Natural killer cell treated with Interleukin-12 subunit alpha and Interleukin-12 subunit beta and Interleukin-15 and Interleukin-18, amount 100 ng/mL, for 72 hours (primary cell): ENCODE measurements around the gene CACNA1I. TPM values are rescaled to one million over a fixed set of nuclear protein-coding genes. Genes with fewer than 3 reads are reported as not detected.

Source experiments
- ATAC-seq, 2 donors: fragments of 150-1000 bp; cut with Tn5 transposase in 1 of 2; sonication (Bioruptor Pico), chemical (Tn5 transposase) in 1 of 2; 2 replicates each; pipeline ENCODE4 v1.10.0; 2021
- DNase-seq: peaks from one replicate; pipeline ENCODE4 v3.0.0; 2022; ENCODE audit warnings: low spot score
- H3K27ac Mint-ChIP-seq, 2 donors: 1 replicate in 1 of 2; 2 replicates in 1 of 2; pipeline ENCODE4 v1.8.0; 2022; ENCODE audit warnings: mixed read lengths in 2 of 2, mild to moderate bottlenecking in 1 of 2, moderate library complexity in 1 of 2
- H3K27me3 Mint-ChIP-seq, 2 donors: 1 replicate in 1 of 2; 2 replicates in 1 of 2; pipeline ENCODE4 v1.8.0; 2022; ENCODE audit warnings: mixed read lengths in 2 of 2
- H3K36me3 Mint-ChIP-seq: one replicate; pipeline ENCODE4 v1.8.0; 2022; ENCODE audit warnings: mixed read lengths
- H3K4me1 Mint-ChIP-seq, 2 donors: 1 replicate in 1 of 2; 2 replicates in 1 of 2; pipeline ENCODE4 v1.8.0; 2022; ENCODE audit warnings: low read depth in 2 of 2, mixed read lengths in 2 of 2, mild to moderate bottlenecking in 1 of 2
- H3K4me3 Mint-ChIP-seq: one replicate; pipeline ENCODE4 v1.8.0; 2022; ENCODE audit warnings: mixed read lengths
- H3K9me3 Mint-ChIP-seq: 2 replicates; pipeline ENCODE4 v1.8.0; 2022; ENCODE audit warnings: mixed read lengths
- total RNA-seq, 2 donors: library from RNA; stranded (reverse); gene quantifications; one replicate each; pipeline ENCODE4 v1.2.3, GENCODE V29; 2022

Gene CACNA1I
- total RNA-seq, 2 donors from 2014 or later, result 0.17 TPM; not detected in 1

DNA sequence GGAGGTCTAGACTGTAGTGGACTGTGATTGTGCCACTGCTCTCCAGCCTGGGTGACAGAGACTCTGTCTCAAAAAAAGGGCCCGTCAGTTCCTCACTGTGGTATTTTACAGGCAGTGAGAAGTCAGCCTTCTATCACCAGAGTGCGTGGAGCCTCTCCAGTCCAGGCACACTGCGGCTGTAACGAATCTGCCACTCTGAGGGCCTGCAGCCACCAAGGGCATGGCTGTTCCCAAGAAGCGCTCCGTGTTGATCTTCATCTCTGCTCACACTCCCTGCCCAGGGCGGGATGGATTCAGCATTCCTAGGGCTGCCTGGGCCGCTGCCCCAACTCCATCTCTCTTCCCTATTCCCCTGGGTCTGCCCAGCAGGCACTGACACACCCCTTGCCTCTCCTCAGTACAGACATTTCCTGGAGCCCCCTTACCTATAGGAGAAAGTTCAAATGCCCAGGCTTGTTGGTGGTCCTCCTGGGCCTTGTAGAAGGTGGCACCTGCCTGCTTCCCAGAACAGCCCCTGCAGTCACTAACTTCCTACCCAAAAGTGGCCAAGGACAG is 148.4 kb downstream of the CACNA1I start:
- no peak for DNase-seq

DNA sequence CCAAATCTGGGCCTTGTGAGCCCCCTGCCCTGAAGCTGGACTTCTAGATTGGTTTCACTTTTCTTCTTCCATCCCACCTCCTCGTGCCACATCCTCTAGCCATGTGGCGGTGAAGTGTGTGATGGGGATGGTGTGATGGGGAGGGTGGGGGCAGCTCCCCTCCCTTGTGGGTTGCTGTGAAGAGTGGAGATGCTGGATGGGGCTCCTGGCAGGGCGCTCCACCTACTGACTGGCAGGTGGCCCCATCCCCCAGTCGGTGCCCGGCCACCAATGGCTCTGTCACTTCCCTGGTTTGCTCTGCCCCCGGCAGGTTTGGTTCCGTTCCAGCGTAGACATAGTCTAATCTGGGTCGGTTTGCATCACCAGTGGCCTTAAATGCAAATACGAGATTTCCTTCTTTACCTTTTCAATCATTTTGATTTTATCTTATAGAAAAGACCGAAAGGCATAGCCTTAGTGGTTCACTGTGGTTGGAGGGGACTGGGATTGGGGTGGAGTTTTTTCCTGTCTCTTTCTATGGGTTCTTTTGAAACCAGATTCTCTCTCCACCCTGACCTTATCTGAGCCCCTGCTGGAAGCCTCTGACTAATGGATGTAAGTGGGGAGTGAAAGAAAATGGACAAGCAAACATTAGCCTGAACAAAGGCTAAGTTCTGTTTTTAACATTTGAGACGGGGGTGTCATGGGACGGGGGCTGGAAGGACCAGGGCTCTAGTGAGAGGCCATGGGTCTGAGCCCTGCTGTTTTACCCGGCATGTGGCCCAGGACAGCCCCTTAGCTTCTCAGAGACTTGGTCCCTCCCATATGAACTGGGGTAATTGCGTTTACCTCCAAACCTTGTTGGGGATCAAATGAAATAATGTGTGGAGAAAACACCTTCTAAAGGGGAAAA is 149.3 kb downstream of the CACNA1I start:
- Mint-ChIP-seq H3K27ac (peak overlapping the region in 1 of 2 donors; percentile 47), H3K27me3 (peaks cover 0 to 2% of the 10 kb centered on the region in 2 donors), H3K36me3 (no peaks in the 10 kb centered on the region), H3K4me1 (peaks cover 9 to 13% of the 10 kb centered on the region in 2 donors), H3K9me3 (no peaks in the 10 kb centered on the region), H3K4me3 (no peak overlapping the region)
- ATAC-seq (peak; percentile 14 to 53), DNase-seq (peak; percentile 51)

More for the DNA sequence above, 148.4 kb downstream of the CACNA1I start:
- ATAC-seq, result no peak
- H3K27me3 Mint-ChIP-seq, result no peaks in the 10 kb centered on the region
- H3K9me3 Mint-ChIP-seq, result no peaks in the 10 kb centered on the region
- H3K36me3 Mint-ChIP-seq, result no peaks in the 10 kb centered on the region
- H3K27ac Mint-ChIP-seq, result peak overlapping the region in 1 of 2 donors; percentile 47
- peaks cover 9 to 13% of the 10 kb centered on the region in 2 donors for H3K4me1 Mint-ChIP-seq
- no peak overlapping the region for H3K4me3 Mint-ChIP-seq

DNA sequence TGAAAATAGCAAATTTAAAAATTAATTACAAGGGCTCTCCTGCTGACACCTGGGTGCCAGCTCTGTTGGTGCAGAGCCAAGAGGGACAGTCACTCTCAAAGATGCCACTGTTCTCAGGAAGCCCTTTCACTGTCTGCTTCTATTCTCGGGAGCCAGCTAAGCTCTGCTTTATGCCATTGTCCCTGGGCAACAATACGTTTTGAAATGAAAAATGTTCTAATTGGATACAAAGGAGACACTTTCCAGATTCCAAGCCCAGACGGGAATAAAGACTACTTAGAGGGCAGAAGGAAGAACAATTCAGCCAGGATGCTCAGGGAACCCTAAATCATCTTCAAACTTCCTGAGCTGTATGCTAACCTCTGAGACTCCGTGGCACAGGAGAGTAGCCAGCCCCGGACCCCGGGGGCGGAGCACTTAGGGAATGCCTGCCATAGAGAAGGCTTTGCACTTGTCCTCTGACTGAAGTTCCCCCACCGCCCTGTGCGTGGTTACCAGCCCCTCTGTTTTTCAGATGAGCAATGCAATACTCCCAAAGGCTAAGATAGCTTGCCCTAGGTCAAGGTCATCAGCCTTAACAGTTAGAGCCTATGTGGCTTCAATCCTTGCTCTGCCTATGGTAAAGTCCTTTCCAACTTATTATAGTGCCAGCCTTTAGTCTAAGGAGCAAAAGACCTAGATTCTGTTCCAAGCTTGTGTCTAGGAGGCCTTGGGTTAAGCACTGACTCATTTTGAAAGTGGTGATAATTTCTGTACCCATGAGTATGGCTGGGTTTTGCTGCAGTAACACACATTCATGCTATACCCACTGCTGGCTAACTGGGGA is 150.9 kb downstream of the CACNA1I start:
- Mint-ChIP-seq H3K27ac (no peak overlapping the region), H3K4me3 (no peak overlapping the region), H3K27me3 (peaks cover 0 to 3% of the 10 kb centered on the region in 2 donors), H3K4me1 (peaks cover 9 to 13% of the 10 kb centered on the region in 2 donors), H3K9me3 (no peaks in the 10 kb centered on the region), H3K36me3 (no peaks in the 10 kb centered on the region)
- no peak for ATAC-seq
- DNase-seq, result peak; percentile 32

DNA sequence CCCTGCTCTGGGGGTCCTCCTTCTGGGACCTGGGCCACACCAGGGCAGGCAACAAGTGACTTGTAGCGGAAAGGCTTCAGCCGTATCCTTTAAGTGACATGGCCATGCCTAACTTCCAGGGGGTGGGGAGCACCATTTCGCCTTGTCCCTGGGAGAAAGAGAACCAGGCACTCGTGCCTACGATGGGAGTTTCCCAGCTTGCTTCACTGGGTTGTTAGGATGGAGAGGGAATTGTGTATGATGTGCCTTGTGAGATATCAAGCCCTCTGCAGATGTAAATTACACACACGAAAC is 151.4 kb downstream of the CACNA1I start:
- Mint-ChIP-seq H3K27me3 (peaks cover 0 to 5% of the 10 kb centered on the region in 2 donors), H3K27ac (no peak overlapping the region), H3K4me1 (peaks cover 9 to 13% of the 10 kb centered on the region in 2 donors), H3K4me3 (no peak overlapping the region), H3K9me3 (no peaks in the 10 kb centered on the region), H3K36me3 (no peaks in the 10 kb centered on the region)
- ATAC-seq, result no peak
- DNase-seq, result no peak

DNA sequence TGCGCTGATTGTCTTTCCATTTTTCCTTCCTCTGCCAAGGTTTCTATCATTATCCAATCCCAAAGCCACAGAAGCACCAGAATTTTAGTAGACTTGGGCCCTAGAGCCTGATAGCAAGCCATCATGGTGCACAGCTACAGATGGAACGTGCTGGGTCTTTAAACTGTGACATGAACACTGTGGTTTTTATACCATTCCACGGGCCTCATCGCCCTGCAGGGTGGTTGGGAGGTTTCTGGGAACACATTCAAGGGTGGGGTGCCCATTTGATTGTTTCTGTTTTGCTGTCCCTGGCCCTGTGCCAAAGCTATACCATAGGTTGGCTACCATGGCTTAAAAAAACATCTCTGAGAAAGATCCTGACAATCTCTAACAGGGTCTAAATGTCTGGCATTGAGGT is 151.9 kb downstream of the CACNA1I start:
- Mint-ChIP-seq H3K4me3 (no peak overlapping the region), H3K27ac (no peak overlapping the region), H3K9me3 (no peaks in the 10 kb centered on the region), H3K27me3 (peaks cover 0 to 7% of the 10 kb centered on the region in 2 donors), H3K4me1 (peaks cover 9 to 13% of the 10 kb centered on the region in 2 donors), H3K36me3 (no peaks in the 10 kb centered on the region)
- DNase-seq (no peak), ATAC-seq (no peak)

DNA sequence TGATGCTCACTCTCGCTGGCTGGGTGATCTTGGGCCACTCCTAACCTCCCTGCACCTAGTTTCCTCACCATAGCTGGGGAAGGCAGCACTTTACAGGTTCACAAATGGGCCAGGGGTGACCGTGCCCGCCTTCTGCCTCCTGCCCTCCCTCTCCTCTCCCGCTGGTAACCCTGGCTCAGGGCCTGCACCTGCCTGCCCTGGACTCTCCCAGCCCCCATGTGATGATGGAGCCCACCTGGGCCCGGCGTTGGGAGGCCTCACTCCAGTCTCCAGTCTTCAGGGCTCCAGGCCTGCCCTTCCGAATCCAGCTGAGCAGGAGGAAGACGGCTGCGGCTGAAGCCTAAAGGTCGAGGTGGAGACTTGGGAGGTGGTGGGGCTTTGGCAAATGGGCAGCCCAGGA is 152.9 kb downstream of the CACNA1I start:
- no peak overlapping the region for H3K27ac Mint-ChIP-seq

DNA sequence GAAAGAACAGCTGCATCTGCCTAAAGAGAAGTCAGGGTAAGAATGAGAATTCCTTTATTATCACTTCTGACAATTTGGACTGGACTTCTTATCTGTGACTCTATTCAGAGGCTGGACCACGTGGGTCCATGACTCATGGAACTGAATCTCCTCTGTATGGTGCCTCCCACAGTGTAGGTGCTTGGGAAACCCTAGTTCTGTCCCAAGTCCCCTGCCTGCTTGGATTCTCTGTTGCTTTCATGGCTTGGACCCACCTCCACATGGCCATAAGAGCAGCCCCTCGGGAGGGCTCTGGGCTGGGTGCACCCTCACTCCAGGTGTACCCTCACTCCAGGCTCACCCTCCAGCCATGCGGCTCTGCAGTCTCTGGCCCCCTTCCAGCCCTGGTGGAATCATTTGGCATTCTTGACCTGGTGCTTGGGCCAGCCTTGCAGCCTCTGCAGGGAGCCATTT is 153.4 kb downstream of the CACNA1I start:
- no peak overlapping the region for H3K27ac Mint-ChIP-seq
- ATAC-seq, result peak in 1 of 2 donors; percentile 31
- H3K4me1 Mint-ChIP-seq, result peaks cover 9 to 13% of the 10 kb centered on the region in 2 donors
- H3K9me3 Mint-ChIP-seq, result no peaks in the 10 kb centered on the region
- H3K36me3 Mint-ChIP-seq, result no peaks in the 10 kb centered on the region
- H3K4me3 Mint-ChIP-seq, result no peak overlapping the region
- no peak for DNase-seq
- peaks cover 0 to 9% of the 10 kb centered on the region in 2 donors for H3K27me3 Mint-ChIP-seq

More for the DNA sequence above, 152.9 kb downstream of the CACNA1I start:
- peak; percentile 34 for DNase-seq
- no peak for ATAC-seq
- H3K4me1 Mint-ChIP-seq, result peaks cover 9 to 13% of the 10 kb centered on the region in 2 donors
- no peaks in the 10 kb centered on the region for H3K9me3 Mint-ChIP-seq
- no peaks in the 10 kb centered on the region for H3K36me3 Mint-ChIP-seq
- H3K27me3 Mint-ChIP-seq, result peaks cover 0 to 9% of the 10 kb centered on the region in 2 donors
- no peak overlapping the region for H3K4me3 Mint-ChIP-seq

DNA sequence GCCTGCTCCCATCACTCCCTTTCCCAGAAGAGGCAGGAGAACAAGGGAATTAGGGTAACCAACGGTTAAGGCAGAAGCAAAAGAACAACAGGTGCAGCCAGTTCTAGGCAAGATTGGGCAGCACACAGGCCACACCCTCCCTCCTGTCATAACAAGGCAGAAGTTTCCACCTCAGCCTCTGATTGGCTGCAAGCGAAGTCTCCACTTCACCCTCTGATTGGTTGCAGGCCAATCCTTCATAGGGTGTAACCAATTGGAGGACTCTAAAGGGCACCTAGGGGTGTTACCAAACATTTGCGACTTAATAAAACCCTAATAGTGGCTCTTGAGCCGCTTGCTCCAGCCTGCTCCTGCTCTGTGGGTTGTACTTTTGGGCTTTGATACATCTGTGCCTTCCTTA is 153.8 kb downstream of the CACNA1I start:
- Mint-ChIP-seq H3K27ac (no peak overlapping the region), H3K36me3 (no peaks in the 10 kb centered on the region), H3K9me3 (no peaks in the 10 kb centered on the region), H3K4me1 (peaks cover 8 to 9% of the 10 kb centered on the region in 2 donors), H3K4me3 (no peak overlapping the region), H3K27me3 (peaks cover 0 to 9% of the 10 kb centered on the region in 2 donors)
- DNase-seq (no peak), ATAC-seq (no peak)

DNA sequence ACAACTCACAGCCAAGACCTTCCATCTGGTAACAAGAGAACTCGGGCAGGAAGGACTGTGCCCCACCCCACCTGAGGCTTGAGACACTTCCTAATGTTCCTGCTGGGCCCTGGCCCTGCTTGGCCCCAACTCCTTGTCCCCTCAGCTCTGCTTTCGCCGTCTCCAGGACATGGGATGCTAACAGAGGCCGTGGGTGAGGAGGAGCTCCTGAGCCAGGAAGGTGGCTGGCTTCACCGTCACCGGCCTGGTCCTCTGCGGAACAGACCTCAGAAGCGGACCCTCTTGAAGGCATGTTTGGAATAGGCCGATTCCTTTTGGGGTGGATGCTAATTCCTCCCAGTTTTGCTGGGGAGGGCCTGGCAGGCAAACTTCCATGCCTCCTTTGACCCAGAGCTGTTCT is 154.3 kb downstream of the CACNA1I start:
- H3K27ac Mint-ChIP-seq, result no peak overlapping the region
- no peak for ATAC-seq
- peaks cover 0 to 9% of the 10 kb centered on the region in 2 donors for H3K27me3 Mint-ChIP-seq
- H3K9me3 Mint-ChIP-seq, result no peaks in the 10 kb centered on the region
- no peaks in the 10 kb centered on the region for H3K36me3 Mint-ChIP-seq
- no peak overlapping the region for H3K4me3 Mint-ChIP-seq
- H3K4me1 Mint-ChIP-seq, result peaks cover 3 to 9% of the 10 kb centered on the region in 2 donors
- DNase-seq, result no peak

DNA sequence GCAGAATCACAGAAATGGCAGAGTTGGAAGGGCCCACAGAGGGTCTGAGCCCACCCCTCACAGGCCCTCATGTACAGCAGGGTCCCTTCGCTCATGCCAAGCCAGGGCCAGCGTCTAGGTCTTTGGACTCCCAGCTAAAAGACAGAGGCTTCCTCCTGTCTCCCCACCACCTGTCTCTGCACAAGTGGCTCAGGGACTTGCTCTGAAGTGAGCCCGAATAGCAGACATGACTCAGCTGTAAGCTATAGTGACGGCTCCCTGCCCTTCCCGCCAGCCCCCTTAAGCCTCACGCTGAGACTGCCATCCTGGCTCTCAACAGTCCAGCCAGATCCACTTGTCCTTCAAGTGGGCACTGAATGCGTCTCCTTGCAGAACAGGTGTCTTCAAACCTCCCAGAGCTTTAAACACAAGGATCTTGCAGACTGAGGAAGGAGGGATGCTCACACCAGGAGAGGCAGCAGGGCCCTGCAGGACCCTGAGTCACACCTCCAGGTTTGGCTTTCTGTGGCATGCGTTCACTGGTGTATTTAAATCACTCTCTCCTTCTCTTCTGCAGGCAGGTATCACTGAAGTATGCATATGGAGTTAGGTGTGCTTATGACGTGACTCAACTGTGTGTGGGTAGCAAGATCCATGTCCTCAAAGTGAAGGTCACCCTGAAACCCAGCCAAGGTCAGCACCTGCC is 154.9 kb downstream of the CACNA1I start:
- ATAC-seq, result no peak

DNA sequence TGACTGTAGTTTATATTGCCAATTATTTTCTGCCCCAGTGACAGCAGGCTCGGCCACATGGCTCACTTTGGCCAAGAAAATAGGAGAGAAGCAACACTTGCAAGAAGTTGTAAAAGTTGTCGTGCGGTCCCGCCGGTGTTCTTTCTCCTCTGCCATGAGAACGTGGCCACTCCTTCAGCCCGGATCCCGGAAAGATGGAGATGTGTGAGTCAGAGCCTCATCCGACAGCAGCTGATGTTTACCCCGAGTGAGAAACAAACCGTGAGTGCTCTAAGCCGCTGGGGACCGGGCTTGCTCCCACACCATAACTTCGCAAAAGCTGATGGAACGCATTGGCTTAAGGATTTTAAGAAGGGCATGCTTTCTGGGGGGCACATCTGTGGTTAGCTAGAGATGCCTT is 157.0 kb downstream of the CACNA1I start:
- no peaks in the 10 kb centered on the region for H3K9me3 Mint-ChIP-seq
- no peak overlapping the region for H3K27ac Mint-ChIP-seq
- peaks cover 0 to 11% of the 10 kb centered on the region in 2 donors for H3K27me3 Mint-ChIP-seq
- H3K4me1 Mint-ChIP-seq, result peaks cover 1 to 2% of the 10 kb centered on the region in 2 donors
- H3K36me3 Mint-ChIP-seq, result no peaks in the 10 kb centered on the region
- no peak for DNase-seq
- no peak overlapping the region for H3K4me3 Mint-ChIP-seq
- no peak for ATAC-seq

More for the DNA sequence above, 154.9 kb downstream of the CACNA1I start:
- peaks cover 2 to 9% of the 10 kb centered on the region in 2 donors for H3K4me1 Mint-ChIP-seq
- H3K4me3 Mint-ChIP-seq, result no peak overlapping the region
- no peak overlapping the region for H3K27ac Mint-ChIP-seq
- H3K9me3 Mint-ChIP-seq, result no peaks in the 10 kb centered on the region
- H3K27me3 Mint-ChIP-seq, result peaks cover 0 to 9% of the 10 kb centered on the region in 2 donors
- no peaks in the 10 kb centered on the region for H3K36me3 Mint-ChIP-seq
- no peak for DNase-seq

DNA sequence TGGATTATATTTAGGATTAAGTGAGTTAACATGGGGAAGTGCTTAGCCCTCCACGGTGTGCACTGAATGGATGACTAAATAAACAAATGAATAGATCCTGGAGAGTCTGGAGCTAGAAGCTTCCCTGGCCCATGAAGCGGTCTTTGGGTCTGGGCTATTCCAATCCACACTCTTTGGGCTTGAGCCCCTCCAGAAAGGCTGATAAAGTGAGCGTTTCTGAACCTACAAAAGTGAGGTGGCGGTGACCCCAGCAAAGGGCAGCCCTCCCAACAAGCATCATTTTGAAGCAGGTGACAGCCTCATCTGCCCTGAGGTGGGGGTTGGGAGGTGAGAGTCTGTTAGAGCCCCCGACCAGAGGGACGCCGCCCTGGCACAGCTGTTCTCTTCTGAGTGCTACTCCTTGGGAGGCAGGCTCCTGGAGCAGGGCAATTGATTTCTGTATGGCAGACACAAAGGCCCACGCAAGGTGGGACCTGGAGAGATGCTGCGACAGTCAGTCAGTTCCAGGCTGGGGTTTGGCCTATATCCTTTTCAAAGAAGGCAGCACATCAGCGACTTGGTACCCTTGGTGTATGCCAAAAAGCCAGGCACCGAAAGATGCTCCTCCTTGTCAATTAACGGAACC is 157.8 kb downstream of the CACNA1I start:
- no peak overlapping the region for H3K27ac Mint-ChIP-seq
- ATAC-seq, result no peak
- no peaks in the 10 kb centered on the region for H3K36me3 Mint-ChIP-seq
- no peak for DNase-seq
- no peak overlapping the region for H3K4me3 Mint-ChIP-seq
- H3K4me1 Mint-ChIP-seq, result peaks cover 0 to under 1% of the 10 kb centered on the region in 2 donors
- peaks cover 0 to 16% of the 10 kb centered on the region in 2 donors for H3K27me3 Mint-ChIP-seq
- no peaks in the 10 kb centered on the region for H3K9me3 Mint-ChIP-seq
